ENCODE results near the gene RNGTT.

The RNGTT gene

GRCh38 chr6:88574651-88575050 is 388.8 kb downstream of the RNGTT start:
- H3K27ac ChIP-seq (ENCODE audit: extremely low read depth, low read depth, low read length): no peak overlapping the region
- no peaks in the 10 kb centered on the region for H3K4me1 ChIP-seq (ENCODE audit: control insufficient read depth, insufficient read depth, low read length)
- ChIA-PET CTCF (interaction anchor here (0.6 kb wide), 1 partner anchor 329 kb away, joined by 4 read pairs; no protein-coding TSS in a partner anchor), POLR2A (no interaction called here)
- H3K36me3 ChIP-seq (ENCODE audit: control insufficient read depth in 2 of 2, insufficient read depth in 1 of 2, low read length in 2 of 2): no peaks in the 10 kb centered on the region
- no peak overlapping the region for H3K4me3 ChIP-seq (ENCODE audit: low read depth, low read length)
- TF ChIP-seq BCL11B (tag by site-specific recombination; IDR thresholded peaks at IDR 0.05; ENCODE audit: low read depth): no peak
- no peak for TF ChIP-seq ZNF423 (tag by site-specific recombination; IDR thresholded peaks at IDR 0.05)
- TF ChIP-seq YY1 (tag by site-specific recombination; IDR thresholded peaks at IDR 0.05): no peak
- TF ChIP-seq ZNF114 (tag by site-specific recombination; IDR thresholded peaks at IDR 0.05): no peak
- no peak for TF ChIP-seq ZNF501 (tag by site-specific recombination; IDR thresholded peaks at IDR 0.05)
- TF ChIP-seq WT1 (tag by site-specific recombination; IDR thresholded peaks at IDR 0.05): no peak
- TF ChIP-seq ZNF274 (IDR thresholded peaks at IDR 0.05; ENCODE audit: low read length): no peak
- no peak for TF ChIP-seq ZNF274 (tag by site-specific recombination; IDR thresholded peaks at IDR 0.05; ENCODE audit: borderline replicate concordance)
- TF ChIP-seq ZNF140 (tag by site-specific recombination; IDR thresholded peaks at IDR 0.05): no peak
- TF ChIP-seq ZNF624 (tag by site-specific recombination; IDR thresholded peaks at IDR 0.05): no peak
- no peak for TF ChIP-seq ZFP41 (tag by site-specific recombination; IDR thresholded peaks at IDR 0.05; ENCODE audit: borderline replicate concordance)
- no peaks in the 10 kb centered on the region for H3K9me3 ChIP-seq (ENCODE audit: control insufficient read depth, insufficient read depth, low read depth, low read length)

- TF ChIP-seq PRDM10 (tag by site-specific recombination; IDR thresholded peaks at IDR 0.05): no peak
- no peak for TF ChIP-seq BCL11B (tag by site-specific recombination; IDR thresholded peaks at IDR 0.05; ENCODE audit: low read depth)
- TF ChIP-seq YY2 (tag by site-specific recombination; IDR thresholded peaks at IDR 0.05): no peak
- no peak for TF ChIP-seq TSHZ1 (tag by site-specific recombination; IDR thresholded peaks at IDR 0.05; ENCODE audit: borderline replicate concordance)
- no peak for TF ChIP-seq ZNF18 (tag by site-specific recombination; IDR thresholded peaks at IDR 0.05)
- Histone ChIP-seq H3K4me3 (ENCODE audit: low read depth, low read length) (no peak overlapping the region), H3K4me1 (ENCODE audit: control insufficient read depth, insufficient read depth, low read length) (no peaks in the 10 kb centered on the region), H3K27ac (ENCODE audit: extremely low read depth, low read depth, low read length) (no peak overlapping the region), H3K9me3 (ENCODE audit: control insufficient read depth, insufficient read depth, low read depth, low read length) (no peaks in the 10 kb centered on the region), H3K36me3 (ENCODE audit: control insufficient read depth in 2 of 2, insufficient read depth in 1 of 2, low read length in 2 of 2) (no peaks in the 10 kb centered on the region)
- ChIA-PET CTCF (interaction anchor here (0.6 to 0.7 kb wide), 2 partner anchors 317 to 328 kb away, joined by 4 read pairs; no protein-coding TSS in a partner anchor), POLR2A (no interaction called here)
These were observed 389.4 kb downstream of the RNGTT start for GRCh38 chr6:88574031-88574430.

Data from HEK293 (cell line).